Measurements from ENCODE around the gene NAALADL2.
"Not testable (repeated sequence)": the region's sequence is repeated elsewhere in the genome, so short reads cannot be mapped to it uniquely, and the experiment has no call there.

Gene NAALADL2

DNA sequence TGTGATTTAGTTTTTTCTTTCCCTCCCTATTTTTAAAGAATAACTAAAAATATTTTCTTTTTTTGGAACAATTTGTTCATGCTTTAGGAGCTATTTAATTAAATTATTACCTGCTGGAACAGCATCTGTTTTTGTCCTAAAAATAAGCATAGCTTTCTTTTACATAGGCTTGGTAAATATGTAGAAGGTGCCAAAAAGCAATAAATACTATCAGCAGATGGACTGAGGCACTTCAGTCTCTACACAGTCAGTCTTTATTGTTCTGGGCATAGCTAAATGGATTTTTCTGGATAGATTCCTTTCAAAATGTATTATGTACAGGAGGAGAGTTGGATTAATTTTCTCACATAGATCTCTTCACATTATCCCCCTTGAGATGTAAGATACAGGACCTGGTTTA lies 223.5 kb downstream of the NAALADL2 start:
- no peak for DNase-seq

DNA sequence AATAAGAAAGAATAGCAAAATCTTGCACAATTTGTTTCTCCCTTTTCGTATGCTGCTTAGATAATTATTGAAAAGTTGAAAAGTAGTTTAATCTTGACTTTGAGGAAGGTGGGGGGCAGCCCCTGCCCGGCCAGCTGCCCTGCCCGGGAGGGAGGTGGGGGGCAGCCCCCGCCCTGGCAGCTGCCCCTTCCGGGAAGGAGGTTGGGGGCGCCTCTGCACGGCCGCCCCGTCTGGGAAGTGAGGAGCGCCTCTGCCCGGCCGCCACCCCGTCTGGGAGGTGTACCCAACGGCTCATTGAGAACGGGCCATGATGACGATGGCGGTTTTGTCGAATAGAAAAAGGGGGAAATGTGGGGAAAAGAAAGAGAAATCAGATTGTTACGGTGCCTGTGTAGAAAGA lies 228.0 kb downstream of the NAALADL2 start:
- not testable (repeated sequence) for DNase-seq

DNA sequence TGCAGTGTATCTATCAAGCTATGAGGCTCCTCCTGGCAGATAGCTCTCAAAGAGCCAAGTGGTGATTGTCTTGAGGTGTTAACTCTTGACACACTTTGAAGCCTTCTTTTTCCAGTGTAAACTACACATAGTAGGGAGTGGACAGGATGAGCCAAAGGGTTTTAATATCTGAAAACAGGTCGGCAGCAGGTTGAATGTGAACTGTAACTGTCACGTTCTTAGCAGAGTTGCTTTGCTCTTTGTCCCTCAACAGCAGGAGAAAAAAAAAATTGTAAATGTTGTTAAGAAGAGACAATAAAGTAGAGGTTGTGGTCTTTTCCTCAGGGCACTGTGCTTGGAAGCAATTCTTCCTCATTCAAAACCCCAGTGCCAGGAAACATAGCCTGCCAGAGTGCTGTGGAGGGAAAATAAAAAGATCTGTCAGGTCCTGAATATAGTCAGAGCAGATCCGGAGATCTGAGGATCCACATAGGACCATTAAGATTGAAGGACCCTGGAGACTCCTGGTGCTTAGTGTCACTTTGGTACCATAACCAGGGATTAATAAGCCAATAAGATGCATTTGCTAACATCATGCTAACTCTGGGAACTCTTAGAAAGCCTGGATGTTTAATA lies 229.7 kb downstream of the NAALADL2 start:
- DNase-seq, result no peak

DNA sequence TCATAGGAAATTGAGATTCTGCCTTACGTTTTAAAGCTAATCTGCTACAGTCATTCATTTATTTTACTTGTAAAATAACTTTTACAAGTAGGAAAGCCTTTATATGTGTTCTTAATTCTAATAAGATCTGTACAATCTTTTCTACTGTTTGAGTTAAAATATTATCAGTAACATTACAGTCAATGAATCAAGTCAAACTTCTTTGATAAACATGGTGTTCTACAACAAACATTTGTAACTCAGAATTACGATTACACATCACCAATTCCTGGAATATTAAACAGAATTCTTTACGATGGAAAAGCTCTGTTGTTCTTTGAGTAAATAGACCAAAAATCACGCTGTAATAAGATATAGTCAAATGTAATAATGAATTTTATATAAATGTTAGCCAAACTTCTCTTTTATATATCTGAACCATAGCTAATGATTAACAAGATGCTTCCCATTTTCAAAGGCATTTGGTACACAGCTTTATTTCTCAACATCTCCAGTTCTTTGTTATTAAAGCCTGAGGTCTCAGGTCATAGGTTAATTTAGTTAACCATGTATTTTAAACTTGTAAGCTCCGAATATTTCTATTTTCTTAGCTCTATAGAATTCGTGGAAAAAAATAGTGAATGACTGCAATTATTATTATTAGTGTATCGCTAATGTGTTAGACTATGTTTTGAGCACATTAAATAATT lies 232.4 kb downstream of the NAALADL2 start:
- DNase-seq, result no peak

DNA sequence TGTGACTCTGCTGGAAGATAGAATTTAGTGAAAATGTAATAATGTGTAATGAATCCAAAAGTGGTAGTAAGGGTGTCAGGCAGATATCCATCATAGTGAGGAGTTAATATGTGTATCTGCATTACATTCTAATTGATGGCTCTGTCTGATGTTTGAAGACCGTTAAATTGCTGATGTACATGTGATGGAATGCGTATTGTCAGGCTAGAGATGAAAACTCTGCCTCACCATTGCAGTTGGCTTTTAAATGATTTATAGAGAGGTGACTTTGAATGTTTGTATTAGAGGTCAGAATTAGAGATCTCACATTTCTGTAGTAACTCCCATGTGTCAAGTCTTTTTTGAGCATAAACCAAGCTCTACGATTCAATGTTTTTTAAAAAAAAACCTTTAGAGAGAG lies 234.6 kb downstream of the NAALADL2 start:
- no peak for DNase-seq

DNA sequence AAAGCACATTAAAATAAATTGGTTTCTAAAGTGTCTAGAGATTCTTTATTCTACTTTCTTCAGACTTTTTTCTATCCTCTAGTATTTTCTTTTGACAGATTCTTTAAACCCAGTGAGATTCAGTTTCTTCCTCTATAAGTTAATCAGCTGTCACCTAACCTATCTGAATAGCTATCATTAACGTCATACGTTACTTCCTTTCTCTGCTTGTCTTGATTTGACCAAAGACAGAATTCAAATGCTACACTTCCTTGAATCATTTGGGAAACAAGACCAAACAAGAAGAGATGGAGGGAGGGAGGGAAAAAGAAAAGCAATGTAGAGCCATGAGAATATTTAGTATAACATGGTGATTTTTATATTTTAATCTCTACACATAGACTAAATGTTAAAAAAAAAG lies 235.2 kb downstream of the NAALADL2 start:
- no peak for DNase-seq

DNA sequence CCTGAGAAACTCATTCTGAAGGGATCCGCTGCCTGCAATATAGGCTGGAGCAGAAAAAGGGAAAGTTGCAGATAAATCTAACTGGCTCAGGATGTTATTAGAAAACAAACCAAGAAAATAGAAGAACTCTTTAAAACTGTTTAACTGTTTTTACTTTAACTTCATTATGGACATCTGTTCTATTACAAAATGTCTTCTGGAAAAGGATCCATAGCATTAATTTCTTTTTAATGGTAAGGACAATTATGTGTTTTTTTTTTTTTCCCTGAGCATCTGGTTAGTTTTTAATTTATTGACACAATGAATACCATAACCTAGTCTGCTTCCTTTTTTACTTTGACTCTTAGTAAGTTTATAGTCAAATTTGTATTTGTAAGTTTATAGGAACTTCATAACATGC lies 239.5 kb downstream of the NAALADL2 start:
- no peak for DNase-seq

DNA sequence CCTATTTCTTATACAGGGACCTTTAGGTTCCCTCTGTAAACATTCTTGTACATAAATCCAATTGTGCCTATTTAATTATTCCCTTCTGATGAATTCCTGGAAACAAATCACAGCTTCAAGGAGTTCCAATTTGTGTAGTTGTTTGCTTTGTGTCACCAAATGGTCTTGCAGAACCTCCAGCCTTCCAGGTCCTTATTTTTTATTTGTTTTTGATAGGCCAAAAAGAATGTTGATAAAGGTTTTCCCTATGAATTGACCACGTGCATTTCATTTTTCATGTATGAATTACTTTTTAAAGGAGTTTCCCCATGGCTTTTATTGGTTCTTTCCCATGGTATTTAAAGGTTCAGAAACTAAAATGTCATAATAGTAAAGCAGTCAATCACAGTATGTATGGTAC lies 243.0 kb downstream of the NAALADL2 start:
- DNase-seq, result no peak

DNA sequence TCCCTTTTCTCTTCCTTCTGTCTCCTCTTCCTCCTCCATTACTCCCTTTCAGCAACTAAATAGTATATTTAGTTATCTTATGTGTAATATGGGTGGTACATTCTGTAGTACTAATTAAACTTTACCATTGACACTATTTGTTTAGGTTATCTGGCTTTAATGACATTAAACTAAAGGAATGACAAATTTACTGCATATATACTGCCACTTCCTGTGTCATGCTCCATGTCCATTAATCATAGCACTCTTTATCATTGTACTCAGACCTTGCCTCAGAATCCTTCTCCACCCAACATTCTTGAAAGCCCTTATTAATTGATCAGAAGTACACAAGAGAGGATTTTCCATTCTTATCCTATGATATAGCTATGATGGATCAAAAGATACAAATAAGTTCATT lies 244.2 kb downstream of the NAALADL2 start:
- DNase-seq, result no peak

DNA sequence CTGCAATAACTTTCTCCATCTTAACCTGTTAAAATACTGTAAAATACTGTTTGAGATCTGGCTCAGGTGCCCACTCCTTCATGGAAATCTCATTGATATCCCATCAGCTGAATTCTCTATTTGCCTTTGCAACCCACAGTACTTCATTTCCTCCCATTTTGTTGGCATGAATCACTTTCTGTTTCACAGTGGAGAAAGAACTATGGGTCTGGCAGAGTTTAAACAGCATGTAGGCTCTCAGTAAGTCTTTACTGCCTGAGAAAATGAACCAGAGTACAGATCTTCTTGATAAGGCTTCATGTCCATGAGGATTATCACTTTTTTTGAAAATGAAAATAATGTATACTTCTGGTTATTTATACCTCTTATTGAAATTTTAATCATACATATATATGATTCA lies 245.9 kb downstream of the NAALADL2 start:
- no peak for DNase-seq

DNA sequence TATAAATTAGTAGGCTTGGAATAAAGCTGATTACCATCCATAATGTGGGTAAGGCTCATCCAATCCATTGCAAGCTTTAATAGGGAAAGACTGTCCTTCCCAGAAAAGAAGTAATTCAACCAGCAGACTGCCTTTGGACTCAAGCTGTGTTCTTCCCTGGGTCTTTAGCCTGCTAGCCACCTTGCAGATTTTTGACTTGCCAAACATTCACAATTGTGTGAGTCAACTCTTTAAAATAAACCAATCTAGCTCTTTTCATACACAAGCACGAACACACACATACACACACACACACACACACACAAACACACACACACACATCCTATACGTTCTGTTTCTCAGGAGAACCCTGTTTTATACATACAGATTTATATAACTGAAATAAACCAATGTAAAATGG lies 248.1 kb downstream of the NAALADL2 start:
- no peak for DNase-seq

DNA sequence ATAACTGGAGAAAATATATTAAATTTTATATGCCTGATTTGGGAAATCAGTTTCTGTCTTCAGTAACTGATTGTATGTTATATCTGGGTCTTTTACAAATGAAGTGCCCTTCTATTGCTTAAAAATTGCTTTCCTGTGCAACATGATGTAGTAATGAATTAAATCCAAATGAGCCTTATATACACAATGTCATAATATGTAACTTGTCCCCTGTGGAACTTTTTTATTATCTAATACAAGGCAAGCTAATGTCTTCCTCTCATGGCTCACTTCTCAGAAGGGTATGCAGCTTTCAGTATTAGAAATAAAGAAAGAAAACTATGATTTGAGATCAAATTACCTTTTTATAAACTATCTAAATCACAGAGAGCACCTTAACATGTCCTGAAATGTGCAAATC lies 248.9 kb downstream of the NAALADL2 start:
- no peak for DNase-seq

DNA sequence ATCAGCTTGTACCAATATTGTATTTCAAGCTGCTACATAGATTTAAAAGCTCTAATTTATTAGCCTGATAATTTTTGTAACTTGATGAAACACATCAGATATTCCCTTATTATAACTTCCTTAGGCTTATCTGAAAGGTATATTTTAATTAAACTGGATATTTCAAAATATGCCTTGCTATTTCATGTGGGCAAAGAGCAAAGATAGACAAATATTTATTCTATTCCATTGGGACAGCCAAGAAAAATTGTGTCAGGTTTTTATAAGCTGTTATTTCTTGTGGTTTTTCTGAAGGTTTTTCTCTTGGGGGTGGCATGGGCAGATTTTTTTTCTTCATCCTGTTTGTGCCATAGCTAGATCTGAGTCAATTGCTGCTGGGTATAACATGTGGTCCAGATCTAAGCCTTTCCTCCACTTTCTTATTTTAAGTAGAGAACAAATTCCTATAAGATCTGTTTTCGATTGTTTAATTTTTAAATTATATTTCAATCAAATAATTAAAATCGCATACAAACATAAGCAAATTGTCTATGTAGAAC lies 249.5 kb downstream of the NAALADL2 start:
- DNase-seq, result no peak

DNA sequence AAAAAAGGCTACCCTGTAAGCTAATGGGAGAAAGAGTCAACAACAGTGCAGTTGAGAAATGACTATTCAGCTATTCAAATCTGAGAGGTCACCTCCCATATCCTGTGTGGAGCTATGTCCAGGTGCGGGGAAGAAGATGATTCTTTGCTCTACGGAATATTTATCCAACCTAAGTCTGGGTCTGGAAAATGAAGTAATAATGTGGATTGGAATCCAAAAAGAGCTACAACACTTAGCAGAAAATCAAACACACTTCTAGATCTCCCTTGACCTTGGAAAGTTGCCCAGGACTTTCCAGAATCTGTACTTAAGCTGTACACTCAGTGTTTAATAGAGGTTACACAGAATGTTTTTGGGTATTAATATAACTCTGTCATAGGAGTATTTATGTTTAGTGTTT lies 251.9 kb downstream of the NAALADL2 start:
- no peak for DNase-seq

DNA sequence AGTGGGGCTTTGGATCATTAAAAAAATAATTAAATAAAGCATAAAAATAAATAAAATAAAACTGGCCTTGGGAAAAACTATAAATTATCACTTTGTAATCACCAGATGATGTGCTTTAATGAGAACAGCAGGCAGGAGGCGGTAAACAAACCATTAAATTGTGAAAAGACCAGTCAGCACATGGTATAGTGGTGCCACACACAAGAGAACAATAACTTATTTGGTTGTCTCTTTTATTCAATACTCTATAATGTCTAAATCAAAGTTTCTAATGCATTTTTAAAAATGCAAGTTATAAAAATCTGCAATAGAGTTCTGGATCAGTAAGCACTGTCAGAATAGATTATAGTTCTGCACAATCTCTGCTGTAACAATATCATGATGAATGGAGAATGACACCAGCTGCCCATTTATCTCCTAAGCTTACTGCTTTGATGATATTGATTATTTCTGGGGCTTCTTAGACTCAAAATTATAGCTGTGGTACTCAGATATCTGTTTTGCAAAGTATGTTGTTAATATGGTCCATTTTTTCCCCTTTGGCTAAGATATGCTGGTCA lies 259.3 kb downstream of the NAALADL2 start:
- DNase-seq, result no peak

DNA sequence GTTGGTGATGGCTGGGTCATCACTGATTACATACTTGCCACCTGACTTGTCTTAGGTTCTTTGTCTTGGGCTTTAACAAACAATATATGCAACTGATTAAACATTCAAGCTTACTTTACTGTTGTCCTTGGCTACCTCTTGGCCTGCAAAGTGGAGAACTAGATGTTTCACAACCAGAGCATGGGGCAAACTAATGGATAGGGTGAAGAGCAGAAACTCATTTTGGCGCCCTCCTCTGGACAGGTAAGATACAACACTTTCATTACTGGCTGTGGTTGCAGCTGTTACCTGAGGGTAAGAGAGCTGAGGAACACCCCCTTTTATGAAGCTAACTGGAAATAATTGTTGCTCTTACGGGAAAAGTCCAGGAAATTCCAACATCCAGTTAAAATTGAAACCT lies 262.1 kb downstream of the NAALADL2 start:
- no peak for DNase-seq

DNA sequence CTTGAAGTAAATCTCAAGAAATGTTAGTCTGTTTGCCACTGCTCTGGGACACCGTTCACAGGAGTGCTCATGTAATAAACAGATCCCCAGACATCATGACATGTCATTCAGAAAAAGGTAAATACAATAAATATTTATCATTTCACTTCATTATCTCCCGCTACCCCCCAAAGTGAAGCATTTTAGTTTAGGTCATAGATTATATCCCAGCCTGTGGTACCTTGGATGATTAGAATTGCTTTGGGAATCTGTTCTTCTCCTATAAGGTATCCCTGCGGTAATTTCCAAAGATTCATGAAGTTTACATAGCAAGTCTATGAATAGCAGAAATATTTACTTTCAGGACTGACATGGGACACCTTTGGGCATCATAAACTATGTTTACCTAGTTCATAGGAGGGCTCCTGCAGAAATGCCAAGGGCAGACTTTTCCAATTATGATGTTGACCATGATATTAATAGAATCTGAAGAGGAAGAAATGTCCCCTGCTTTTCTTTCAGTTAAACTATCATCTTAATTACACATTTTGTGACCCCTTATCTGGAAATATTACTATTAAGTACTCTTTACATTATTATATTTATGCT lies 268.0 kb downstream of the NAALADL2 start:
- no peak for DNase-seq

DNA sequence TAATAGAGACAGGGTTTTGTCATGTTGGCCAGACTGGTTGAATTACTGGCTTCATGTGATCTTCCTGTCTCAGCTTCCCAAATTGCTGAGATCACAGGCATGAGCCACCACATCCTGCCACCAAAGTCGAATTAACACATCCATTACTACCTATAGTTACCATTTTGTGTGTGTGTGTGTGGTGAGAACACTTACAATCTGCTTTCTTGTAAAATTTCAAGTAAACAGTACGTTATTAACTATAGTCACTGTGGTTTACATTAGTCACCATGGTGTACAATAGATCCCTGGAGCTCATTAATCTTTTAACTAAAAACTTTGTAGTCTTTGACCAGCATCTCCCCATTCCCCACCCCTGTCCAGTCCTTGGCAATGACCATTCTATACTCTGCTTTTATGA lies 270.0 kb downstream of the NAALADL2 start:
- no peak for DNase-seq

DNA sequence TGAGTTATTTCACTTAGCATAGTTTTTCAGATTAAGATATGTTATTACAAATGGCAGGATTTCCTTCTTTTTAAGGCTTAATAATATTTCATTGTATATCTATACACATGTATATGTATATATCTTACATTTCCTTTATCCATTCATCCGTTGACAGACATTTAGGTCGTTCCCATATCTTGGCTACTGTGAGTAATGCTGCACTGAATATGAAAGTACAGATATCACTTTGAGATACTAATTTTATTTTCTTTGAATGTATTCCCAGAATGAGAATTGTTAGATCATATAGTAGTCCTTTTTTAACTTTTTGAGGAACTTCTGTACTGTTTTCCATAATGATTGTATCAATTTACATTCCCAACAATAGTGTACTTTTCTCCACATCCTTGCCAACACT lies 270.4 kb downstream of the NAALADL2 start:
- DNase-seq, result no peak

DNA sequence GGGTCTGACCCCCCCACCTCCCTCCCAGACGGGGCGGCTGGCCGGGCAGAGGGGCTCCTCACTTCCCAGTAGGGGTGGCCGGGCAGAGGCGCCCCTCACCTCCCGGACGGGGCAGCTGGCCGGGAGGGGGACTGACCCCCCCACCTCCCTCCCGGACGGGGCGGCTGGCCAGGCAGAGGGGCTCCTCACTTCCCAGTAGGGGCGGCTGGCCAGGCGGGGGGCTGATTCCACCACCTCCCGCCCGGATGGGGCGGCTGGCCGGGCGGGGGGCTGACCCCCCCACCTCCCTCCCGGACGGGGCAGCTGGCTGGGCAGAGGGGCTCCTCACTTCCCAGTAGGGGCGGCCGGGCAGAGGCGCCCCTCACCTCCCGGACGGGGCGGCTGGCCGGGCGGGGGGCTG lies 272.7 kb downstream of the NAALADL2 start:
- DNase-seq, result not testable (repeated sequence)

DNA sequence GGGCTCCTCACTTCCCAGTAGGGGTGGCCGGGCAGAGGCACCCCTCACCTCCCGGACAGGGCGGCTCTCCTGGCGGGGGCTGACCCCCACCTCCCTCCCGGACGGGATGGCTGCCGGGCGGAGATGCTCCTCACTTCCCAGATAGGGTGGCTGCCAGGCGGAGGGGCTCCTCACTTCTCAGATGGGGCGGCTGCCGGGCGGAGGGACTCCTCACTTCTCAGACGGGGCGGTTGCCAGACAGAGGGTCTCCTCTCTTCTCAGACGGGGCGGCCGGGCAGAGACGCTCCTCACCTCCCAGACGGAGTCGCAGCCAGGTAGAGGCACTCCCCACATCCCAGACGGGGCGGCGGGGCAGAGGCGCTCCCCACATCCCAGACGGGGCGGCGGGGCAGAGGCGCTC lies 273.6 kb downstream of the NAALADL2 start:
- DNase-seq, result not testable (repeated sequence)

DNA sequence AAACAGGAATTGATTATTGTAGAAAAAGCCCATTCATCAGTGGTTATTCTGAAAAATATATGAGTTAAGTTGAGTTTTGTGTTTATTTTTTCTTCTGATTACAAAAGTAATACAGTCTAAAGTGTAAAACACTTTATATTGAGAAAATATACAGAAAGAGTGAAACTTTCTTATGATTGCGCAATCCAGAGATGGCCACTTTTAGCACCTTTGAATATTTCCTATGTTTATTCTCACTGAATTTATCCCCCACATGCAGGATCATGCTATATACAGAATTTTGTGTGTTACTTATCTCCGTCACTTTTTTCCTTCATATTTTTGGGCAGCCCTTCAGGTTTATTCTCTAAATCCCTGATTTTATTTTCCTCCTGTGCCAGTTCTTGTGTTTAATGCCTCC lies 285.2 kb downstream of the NAALADL2 start:
- no peak for DNase-seq

DNA sequence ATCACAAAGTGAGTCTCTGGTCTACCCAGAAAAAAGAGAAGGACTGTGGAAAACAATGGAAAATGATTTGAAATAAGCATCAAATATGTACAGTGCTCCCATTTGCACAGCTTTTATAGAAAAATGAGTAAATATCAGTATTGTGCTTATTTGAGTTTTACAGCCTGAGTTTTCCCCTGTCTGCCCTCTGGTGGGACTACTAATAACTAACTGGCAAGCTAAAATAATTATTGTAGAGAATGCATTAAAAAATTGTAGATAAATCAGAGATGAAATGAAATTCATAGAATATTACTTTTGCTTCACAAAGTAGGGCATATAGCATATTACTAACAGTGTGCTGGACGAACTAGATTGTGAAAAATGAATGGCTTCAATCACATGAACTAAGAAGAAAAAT lies 287.1 kb downstream of the NAALADL2 start:
- no peak for DNase-seq

DNA sequence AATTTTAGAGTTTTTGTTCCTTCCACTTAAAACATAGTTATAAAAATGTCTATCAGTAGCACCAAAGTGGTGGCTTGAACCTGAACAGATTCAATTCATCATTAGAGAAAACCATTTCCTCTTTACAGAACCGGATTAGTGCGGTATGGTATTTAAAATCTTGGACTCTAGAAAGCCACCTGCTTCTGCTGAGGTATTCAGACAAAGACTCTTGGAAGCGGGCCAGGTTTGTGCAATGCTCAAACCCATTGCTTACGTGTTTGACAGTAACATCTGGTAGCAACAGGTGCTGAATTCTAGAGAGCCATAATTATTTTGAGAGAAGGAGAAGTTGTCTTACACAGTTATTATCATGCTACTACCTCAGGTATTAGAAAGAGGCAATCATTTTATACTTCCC lies 290.5 kb downstream of the NAALADL2 start:
- DNase-seq, result peak; percentile 39

Data from NCI-H1048 (cell line).